HG03045 (cell line): Measurements from ENCODE around the gene DENND2A.
"Not testable (repeated sequence)": the region's sequence is repeated elsewhere in the genome, so short reads cannot be mapped to it uniquely, and the experiment has no call there.

Experiments
- ATAC-seq: cut with Tn5 transposase; IDR thresholded peaks from one replicate; pipeline ENCODE4 v1.9.1; 2021; ENCODE audit warnings: mild to moderate bottlenecking, moderate library complexity; ENCODE audit not compliant: unreplicated experiment

Gene DENND2A

DNA sequence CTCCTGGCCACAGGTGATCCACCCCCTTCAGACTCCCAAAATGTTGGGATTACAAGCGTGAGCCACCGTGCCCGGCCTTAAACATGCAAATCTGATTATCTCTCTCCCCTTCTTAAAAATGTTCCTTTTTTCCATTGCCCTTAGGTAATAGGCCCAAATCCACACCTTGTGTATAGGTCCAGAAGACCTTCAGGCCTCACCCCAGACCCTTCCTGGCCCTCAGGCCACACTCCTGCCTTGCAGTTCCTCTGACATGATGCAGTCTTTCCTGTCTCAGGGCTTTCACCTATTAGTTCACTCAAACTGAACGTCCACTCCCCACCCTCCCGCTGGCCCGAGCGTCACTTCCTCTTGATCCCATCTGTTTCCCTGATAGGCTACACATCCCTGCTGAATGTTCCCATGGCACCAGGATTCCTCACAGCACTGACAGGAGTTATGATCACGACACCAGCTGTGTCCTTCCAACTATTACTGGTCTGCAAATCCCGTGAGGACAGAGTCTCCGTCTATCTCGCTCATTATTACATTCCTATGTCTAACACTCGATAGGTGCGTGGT is 46.4 kb downstream of the DENND2A start:
- no peak for ATAC-seq

DNA sequence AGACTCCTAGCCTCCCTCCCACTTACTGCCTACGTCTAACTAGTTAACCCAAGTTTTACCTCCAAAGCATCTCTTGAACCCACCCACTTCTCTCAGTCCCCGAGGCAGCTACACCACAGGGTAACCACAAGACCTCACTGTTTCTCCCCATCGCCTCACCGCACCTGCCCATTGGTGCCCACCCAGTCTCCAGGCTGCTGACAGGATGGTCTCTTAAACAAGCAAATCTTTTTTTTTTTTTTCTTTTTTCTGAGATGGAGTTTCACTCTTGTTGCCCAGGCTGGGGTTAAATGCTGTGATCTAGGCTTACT is 47.0 kb downstream of the DENND2A start:
- ATAC-seq = no peak

DNA sequence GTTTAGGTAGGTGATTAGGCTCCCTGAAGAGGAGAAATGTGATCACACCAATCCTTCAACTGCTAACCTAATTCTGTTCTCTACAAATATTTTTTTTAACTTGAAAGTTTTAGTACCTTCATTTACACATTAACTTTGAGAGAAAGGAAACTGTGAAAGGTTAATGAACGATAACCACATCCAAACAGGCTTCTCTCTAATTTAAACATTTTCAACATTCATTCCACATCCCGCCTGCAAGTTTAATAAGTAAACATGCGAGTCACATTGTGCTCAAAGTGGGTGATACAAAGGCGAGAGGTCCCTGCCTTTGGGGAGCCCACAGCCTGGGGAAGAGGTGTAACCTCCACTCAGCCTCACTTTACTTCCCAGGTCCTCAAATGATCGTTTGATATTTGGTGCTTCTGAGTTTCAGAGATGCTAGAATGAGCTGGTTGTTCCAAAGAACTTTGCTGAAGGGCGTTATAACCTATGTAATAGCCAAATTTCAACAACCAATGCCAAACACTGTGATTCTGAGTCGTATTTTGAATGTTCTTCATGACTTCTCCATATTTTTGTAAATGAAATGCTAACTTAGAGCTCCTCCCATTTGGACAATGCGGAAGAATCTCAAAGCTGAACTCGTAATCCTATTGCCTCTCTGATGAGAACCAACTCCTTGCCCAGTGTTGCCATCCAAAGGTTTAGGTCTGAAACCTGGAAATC is 47.5 kb downstream of the DENND2A start:
- ATAC-seq = no peak

- ATAC-seq = no peak
Observed at GRCh38 chr7:140591180-140591902, 49.3 kb downstream of the DENND2A start.

DNA sequence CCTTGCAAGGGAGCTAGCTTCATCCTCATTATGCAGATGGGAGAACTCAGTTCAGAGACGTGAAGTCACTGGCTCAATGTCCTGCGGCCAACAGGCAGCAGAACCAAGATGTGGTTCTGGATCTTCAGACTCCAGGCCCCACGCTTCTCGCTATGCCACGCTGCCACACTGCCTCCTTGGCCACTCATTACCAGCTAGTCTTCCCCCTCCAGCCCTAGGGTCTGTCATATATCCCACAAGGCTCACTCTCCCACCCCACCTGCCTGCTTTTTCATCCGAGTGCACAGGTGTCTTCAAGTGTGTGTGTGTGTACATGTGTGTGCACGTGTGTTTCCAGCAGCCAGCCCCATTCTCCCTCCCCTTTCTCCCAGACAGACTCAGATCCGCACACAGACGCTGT is 53.4 kb downstream of the DENND2A start:
- ATAC-seq = no peak

GRCh38 chr7:140586516-140586915 is 54.1 kb downstream of the DENND2A start:
- ATAC-seq = no peak

DNA sequence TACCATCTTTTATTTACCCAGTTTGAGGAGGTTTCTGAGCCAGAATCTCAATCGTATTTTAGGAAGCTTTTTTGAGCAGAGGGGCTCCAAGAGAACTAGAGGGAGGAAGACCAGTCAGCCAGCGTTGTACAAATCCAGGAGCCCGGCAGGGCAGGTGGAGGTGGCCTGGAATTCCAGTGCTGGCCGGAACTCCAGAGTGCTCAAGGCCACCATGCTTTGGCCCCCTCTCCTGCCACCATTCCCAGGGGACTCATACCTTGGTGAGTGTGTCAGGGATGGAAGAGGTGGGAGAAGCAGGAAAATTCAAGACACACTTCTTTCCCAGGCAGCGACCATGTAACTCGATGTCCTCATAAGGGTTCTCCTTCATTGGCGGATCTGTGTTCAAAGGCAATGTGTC is 55.3 kb downstream of the DENND2A start:
- ATAC-seq = no peak

DNA sequence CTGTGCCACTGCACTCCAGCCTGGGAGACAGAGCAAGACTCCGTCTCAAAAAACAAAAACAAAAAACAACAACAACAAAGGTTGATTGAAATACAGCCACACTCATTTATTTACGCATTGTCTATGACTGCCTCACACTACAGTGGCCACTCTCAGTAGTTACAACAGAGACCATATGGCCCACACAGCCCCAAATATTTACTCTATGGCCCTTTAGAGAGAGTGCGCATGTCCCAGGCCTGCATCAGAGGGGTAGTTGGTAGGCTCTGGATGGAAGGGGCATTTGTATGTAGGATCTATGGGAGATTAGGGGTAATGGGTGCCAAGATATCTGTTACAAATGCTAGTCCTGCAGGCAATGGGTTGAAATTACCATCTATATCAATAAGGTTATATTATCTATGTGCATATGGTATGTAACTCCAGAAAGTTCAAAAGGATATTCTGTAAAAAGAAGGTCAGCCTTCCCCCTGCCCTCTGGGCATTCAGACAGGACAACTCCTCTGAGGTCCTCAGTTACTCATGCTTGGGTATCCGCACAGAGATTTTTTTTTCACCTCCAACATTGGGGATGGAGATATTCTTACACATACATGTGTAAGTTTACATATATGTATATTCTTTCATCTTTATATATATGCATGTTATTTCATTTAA is 56.3 kb downstream of the DENND2A start:
- no peak for ATAC-seq

DNA sequence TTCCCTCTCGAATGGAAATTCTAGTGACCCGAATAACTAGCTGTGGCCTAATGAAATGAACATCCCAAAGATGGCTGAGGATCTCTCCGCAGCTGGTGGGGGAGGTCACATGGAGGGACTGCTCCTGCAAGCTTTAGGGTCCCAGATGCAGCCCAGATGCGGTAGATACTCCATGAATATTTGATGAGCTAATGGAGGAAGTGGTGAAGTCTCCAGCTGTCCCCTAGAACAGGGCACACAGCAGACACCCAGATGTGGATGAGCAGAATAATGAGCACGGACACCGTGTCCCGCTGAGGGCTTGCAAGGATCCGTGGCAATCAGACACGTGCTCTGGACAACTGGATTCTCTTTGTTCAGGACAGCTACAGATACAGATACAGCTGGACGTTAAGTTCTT is 59.2 kb downstream of the DENND2A start:
- no peak for ATAC-seq

DNA sequence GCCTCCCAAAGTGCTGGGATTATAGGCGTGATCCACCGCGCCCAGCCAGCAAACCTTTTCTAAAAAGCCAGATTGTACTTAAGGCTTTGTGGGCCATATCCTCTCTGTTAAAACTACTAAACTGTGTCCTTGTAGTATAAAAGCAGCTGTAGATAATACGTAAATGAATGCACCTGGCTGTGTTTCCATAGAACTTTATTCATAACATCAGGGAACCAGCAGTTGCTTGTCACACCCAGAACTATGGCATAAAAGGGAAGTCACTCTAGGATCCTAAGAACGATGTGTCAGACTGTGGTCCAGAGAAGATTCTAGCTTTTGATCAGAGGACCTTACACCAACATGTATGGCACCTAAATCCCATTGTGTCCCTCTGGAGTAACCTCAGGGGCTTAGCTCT is 63.0 kb downstream of the DENND2A start:
- no peak for ATAC-seq

DNA sequence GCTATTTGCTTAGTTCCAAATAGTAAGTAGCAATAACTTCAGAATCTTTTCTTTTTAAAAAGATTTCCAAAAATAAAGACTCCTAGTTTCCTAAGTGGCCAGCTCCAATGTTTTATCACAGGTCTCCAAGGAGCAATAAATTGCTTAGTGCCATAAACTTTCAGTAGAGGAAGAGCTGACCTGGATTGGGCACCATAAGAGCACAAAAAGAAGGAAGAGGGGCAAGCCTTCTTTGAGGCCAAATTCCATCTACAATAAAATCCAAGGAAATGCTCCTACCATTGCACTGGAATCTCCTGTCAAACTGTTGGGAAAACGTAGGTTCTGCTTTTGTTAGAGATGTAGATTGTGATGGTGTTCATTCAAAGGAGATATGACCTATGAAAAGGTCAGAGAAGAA is 64.0 kb downstream of the DENND2A start:
- ATAC-seq = no peak

DNA sequence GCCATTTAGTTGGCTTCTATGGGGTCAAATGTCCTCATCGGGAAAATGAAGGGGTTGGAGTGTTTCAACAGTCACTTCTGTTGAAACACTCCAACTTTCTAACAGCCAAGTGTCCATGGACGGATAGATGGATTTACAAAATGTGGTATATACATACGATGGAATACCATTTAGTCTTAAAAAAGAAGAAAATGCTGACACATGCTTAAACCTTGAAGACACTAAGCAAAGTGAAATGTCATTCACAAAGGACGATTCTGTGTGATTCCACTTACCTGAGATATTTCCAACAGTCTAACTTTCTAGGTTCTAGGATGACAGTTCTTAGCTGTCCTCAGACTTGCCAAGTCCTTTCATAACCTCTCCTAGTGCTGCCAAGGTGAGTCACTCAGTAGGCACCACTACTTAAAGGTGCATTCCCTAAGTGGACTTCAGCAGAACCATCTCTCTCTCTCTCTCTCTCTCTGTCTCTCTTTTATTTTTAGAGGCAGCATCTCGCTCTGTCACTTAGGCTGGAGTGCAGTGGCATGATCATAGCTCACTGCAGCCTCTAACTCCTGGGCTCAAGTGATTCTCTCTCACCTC is 69.0 kb downstream of the DENND2A start:
- no peak for ATAC-seq

DNA sequence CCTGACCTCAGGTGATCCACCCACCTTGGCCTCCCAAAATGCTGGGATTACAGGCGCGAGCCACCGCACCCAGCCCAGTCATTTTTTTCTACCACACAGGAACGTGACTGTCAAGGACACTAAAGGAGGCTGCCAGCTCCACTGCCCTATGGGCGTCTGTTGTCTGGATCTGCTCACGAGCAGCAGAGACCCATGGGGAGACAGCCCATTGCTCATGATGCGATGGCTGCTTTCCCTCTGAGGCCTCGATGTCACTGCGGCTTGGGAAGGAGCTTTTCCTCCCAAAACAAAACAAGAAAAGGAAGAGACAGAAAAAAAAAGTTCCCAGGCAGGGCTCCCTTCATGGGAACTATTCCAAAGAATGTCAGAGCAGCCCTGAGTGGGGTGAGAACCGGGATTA is 70.5 kb downstream of the DENND2A start:
- ATAC-seq = no peak

GRCh38 chr7:140568021-140568813 is 72.4 kb downstream of the DENND2A start:
- ATAC-seq = no peak

GRCh38 chr7:140566186-140566585 is 74.4 kb downstream of the DENND2A start:
- ATAC-seq = not testable (repeated sequence)

GRCh38 chr7:140565761-140566160 is 74.9 kb downstream of the DENND2A start:
- ATAC-seq = not testable (repeated sequence)

DNA sequence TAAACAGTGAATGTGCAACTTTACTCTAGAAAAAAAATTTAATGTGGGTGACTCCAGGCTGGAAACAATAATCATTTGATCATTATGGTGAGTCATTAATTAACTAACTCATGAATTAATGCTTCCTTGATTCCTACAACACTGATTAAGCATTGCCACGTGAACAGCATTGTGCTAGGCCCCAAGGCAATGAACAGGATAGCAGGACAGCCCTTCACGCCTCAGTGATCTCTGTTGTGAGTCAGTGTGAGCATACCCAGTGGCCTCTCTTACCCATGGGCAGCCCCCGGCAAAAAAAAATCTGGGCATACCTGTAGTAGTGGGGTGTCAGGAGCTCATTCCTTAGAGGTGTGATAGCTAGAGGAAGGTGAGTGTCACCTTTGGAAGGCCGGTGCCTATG is 76.0 kb downstream of the DENND2A start:
- no peak for ATAC-seq

GRCh38 chr7:140562926-140563481 is 77.6 kb downstream of the DENND2A start:
- ATAC-seq = no peak

DNA sequence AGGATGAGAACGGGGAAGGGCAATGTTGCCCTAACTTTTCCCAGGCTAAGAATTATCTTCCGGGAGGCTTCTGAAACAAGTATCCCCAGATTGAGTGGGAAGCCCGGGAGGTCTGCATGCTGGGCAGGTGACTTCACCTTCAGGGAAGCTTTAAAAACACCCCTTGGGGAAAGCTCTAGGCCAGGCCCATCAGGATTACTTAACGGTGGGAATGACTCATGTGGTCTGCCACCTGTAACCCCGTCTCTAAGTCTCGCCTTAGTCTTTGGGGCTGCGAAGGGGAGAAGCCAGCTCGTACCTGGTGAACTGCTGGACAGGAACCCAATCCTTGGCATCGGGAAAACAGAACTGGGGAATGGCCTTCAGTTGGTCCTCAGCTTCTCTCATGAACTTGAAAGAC is 81.2 kb downstream of the DENND2A start:
- ATAC-seq = no peak

GRCh38 chr7:140557809-140558518 is 82.6 kb downstream of the DENND2A start:
- no peak for ATAC-seq
